WTC11 (cell line): ENCODE measurements around the gene ARL4A. TPM values are rescaled to one million over a fixed set of nuclear protein-coding genes. Genes with fewer than 3 reads are reported as not detected.

Source experiments
- ATAC-seq: fragments of 200-7000 bp; cut with Tn5 transposase; 2 replicates; pipeline ENCODE4 v1.10.0; 2021; ENCODE audit warnings: mild to moderate bottlenecking, moderate library complexity
- CTCF ChIA-PET: fragments of 300-600 bp; sonication (Branson Sonifier 250); formaldehyde crosslinking; loops from one replicate; lab custom pipeline; 2021; ENCODE audit warnings: antibody characterized with exemption; lab: Charles Lee
- POLR2A ChIA-PET: fragments of 350-600 bp; sonication (Branson Sonifier 250); formaldehyde crosslinking; loops from one replicate; lab custom pipeline; 2021; ENCODE audit warnings: antibody characterized with exemption; lab: Charles Lee
- DNase-seq: peaks from one replicate; pipeline ENCODE4 v3.0.0; 2021; ENCODE audit warnings: low spot score
- H3K27ac Mint-ChIP-seq: 2 replicates; pipeline ENCODE4 v1.8.0; 2021; ENCODE audit warnings: mixed read lengths
- H3K27me3 Mint-ChIP-seq: 2 replicates; pipeline ENCODE4 v1.8.0; 2021; ENCODE audit warnings: low read depth, mild to moderate bottlenecking, moderate library complexity, mixed read lengths
- H3K36me3 Mint-ChIP-seq: 2 replicates; pipeline ENCODE4 v1.8.0; 2021; ENCODE audit warnings: mixed read lengths
- H3K4me1 Mint-ChIP-seq: 2 replicates; pipeline ENCODE4 v1.8.0; 2022; ENCODE audit warnings: mixed read lengths
- H3K4me3 Mint-ChIP-seq: 2 replicates; pipeline ENCODE4 v1.8.0; 2021; ENCODE audit warnings: mild to moderate bottlenecking, moderate library complexity, mixed read lengths
- H3K9me3 Mint-ChIP-seq: 2 replicates; pipeline ENCODE4 v1.8.0; 2021; ENCODE audit warnings: mixed read lengths
- CREM ChIP-seq: sonication (generic); formaldehyde crosslinking; IDR thresholded peaks from 2 replicates; pipeline ENCODE4 v1.8.1; 2022; ENCODE audit warnings: mild to moderate bottlenecking, missing genetic modification reagents, moderate library complexity
- GRHL2 ChIP-seq: fragments of 250-450 bp; sonication (Bioruptor Pico); IDR thresholded peaks from 2 replicates; pipeline ENCODE4 v1.8.0; 2022; ENCODE audit warnings: mild to moderate bottlenecking, moderate library complexity; ENCODE audit not compliant: insufficient replicate concordance, severe bottlenecking
- JUN ChIP-seq: sonication (generic); formaldehyde crosslinking; IDR thresholded peaks from 2 replicates; pipeline ENCODE4 v1.8.0; 2023; ENCODE audit warnings: mild to moderate bottlenecking, missing genetic modification reagents
- NR2C2 ChIP-seq: sonication (generic); formaldehyde crosslinking; IDR thresholded peaks from 2 replicates; pipeline ENCODE4 v1.8.0; 2022; ENCODE audit warnings: mild to moderate bottlenecking, missing genetic modification reagents
- SOX15 ChIP-seq: fragments of 250-450 bp; sonication (Bioruptor Pico); IDR thresholded peaks from 2 replicates; pipeline ENCODE4 v1.9.0; 2021; ENCODE audit warnings: mild to moderate bottlenecking
- SP1 ChIP-seq: sonication (generic); formaldehyde crosslinking; conservative IDR thresholded peaks from 2 replicates; pipeline ENCODE4 v1.8.1; 2022; ENCODE audit warnings: missing genetic modification reagents
- TCF7 ChIP-seq: sonication (generic); formaldehyde crosslinking; IDR thresholded peaks from 2 replicates; pipeline ENCODE4 v1.8.0; 2022; ENCODE audit warnings: mild to moderate bottlenecking, low read depth, missing genetic modification reagents, moderate library complexity
- ZBTB21 ChIP-seq: sonication (generic); formaldehyde crosslinking; IDR thresholded peaks from 2 replicates; pipeline ENCODE4 v1.8.1; 2023; ENCODE audit warnings: mild to moderate bottlenecking, missing genetic modification reagents, borderline replicate concordance
- ZNF396 ChIP-seq: fragments of 250-450 bp; sonication (Bioruptor Pico); IDR thresholded peaks from 2 replicates; pipeline ENCODE4 v1.8.0; 2021; ENCODE audit warnings: mild to moderate bottlenecking, moderate library complexity, borderline replicate concordance
- total RNA-seq: library from RNA; stranded (reverse); gene quantifications from 3 replicates; pipeline ENCODE4 v1.2.3, GENCODE V29; 2021
- TF ChIP-seq, protein P1 (sequence below): sonication (generic); formaldehyde crosslinking; IDR thresholded peaks from 2 replicates; pipeline ENCODE4 v1.8.1; 2023; ENCODE audit warnings: mild to moderate bottlenecking, missing genetic modification reagents, moderate library complexity
- TF ChIP-seq, protein P2 (sequence below): sonication (generic); formaldehyde crosslinking; IDR thresholded peaks from 2 replicates; pipeline ENCODE4 v1.8.1; 2023; ENCODE audit warnings: mild to moderate bottlenecking, missing genetic modification reagents, borderline replicate concordance
- TF ChIP-seq, protein P3 (sequence below): fragments of 250-450 bp; sonication (Bioruptor Pico); IDR thresholded peaks from 2 replicates; pipeline ENCODE4 v1.9.0; 2021; ENCODE audit warnings: mild to moderate bottlenecking
- TF ChIP-seq, protein P4 (sequence below): sonication (generic); formaldehyde crosslinking; IDR thresholded peaks from 2 replicates; pipeline ENCODE4 v1.8.0; 2022; ENCODE audit warnings: mild to moderate bottlenecking, missing genetic modification reagents
- TF ChIP-seq, protein P5 (sequence below): sonication (generic); formaldehyde crosslinking; IDR thresholded peaks from 2 replicates; pipeline ENCODE4 v1.8.1; 2022; ENCODE audit warnings: mild to moderate bottlenecking, missing genetic modification reagents, moderate library complexity, borderline replicate concordance
- TF ChIP-seq, protein P6 (sequence below): sonication (generic); formaldehyde crosslinking; IDR thresholded peaks from 2 replicates; pipeline ENCODE4 v1.8.1; 2023; ENCODE audit warnings: mild to moderate bottlenecking, missing genetic modification reagents, moderate library complexity
- TF ChIP-seq, protein P7 (sequence below): sonication (generic); formaldehyde crosslinking; IDR thresholded peaks from 2 replicates; pipeline ENCODE4 v1.8.0; 2022; ENCODE audit warnings: missing genetic modification reagents

The ARL4A gene
- total RNA-seq, 1 experiment from 2014 or later = 25.4 TPM

DNA sequence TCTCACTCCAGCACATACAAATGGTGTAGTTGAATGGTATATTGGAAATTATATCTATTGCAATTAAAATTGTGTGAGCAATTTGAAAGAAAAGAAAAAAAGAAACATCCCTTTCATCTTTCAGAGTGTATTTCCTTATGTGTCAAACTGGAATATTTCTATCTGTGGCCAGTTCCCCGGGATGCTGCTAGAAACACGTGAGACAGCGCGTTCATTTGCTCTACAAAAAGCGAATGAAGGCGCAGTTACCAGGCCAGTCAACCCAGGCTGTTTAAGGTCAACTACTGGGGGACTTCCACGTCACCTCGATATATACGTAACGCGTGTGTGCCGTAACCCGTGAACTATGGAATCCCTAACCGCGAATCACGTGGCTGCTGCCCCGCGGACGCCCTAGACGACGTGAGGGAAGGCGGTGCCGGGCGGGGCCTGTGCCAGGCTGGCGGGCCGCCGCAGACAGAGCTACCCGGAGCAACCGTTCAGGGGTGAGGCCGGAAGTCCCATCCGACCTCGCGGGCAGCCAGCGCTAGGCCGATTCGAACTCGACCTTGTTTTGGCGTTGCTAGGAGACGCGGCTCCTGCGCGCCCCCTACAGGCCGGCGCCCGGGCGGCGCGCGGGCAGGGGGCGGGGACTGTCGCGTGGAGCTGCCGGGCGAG lies 1.1 kb upstream of the ARL4A start (continued):
- TF ChIP-seq, protein P1, sequence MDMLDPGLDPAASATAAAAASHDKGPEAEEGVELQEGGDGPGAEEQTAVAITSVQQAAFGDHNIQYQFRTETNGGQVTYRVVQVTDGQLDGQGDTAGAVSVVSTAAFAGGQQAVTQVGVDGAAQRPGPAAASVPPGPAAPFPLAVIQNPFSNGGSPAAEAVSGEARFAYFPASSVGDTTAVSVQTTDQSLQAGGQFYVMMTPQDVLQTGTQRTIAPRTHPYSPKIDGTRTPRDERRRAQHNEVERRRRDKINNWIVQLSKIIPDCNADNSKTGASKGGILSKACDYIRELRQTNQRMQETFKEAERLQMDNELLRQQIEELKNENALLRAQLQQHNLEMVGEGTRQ (CRISPR knock-in tag) = peak; percentile 92
- TF ChIP-seq, protein P2, sequence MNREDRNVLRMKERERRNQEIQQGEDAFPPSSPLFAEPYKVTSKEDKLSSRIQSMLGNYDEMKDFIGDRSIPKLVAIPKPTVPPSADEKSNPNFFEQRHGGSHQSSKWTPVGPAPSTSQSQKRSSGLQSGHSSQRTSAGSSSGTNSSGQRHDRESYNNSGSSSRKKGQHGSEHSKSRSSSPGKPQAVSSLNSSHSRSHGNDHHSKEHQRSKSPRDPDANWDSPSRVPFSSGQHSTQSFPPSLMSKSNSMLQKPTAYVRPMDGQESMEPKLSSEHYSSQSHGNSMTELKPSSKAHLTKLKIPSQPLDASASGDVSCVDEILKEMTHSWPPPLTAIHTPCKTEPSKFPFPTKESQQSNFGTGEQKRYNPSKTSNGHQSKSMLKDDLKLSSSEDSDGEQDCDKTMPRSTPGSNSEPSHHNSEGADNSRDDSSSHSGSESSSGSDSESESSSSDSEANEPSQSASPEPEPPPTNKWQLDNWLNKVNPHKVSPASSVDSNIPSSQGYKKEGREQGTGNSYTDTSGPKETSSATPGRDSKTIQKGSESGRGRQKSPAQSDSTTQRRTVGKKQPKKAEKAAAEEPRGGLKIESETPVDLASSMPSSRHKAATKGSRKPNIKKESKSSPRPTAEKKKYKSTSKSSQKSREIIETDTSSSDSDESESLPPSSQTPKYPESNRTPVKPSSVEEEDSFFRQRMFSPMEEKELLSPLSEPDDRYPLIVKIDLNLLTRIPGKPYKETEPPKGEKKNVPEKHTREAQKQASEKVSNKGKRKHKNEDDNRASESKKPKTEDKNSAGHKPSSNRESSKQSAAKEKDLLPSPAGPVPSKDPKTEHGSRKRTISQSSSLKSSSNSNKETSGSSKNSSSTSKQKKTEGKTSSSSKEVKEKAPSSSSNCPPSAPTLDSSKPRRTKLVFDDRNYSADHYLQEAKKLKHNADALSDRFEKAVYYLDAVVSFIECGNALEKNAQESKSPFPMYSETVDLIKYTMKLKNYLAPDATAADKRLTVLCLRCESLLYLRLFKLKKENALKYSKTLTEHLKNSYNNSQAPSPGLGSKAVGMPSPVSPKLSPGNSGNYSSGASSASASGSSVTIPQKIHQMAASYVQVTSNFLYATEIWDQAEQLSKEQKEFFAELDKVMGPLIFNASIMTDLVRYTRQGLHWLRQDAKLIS (CRISPR knock-in tag) = no peak
- peak; percentile 73 for TF ChIP-seq SP1
- TF ChIP-seq JUN = no peak
- no peak for TF ChIP-seq GRHL2 (CRISPR knock-in tag)
- TF ChIP-seq, protein P3, sequence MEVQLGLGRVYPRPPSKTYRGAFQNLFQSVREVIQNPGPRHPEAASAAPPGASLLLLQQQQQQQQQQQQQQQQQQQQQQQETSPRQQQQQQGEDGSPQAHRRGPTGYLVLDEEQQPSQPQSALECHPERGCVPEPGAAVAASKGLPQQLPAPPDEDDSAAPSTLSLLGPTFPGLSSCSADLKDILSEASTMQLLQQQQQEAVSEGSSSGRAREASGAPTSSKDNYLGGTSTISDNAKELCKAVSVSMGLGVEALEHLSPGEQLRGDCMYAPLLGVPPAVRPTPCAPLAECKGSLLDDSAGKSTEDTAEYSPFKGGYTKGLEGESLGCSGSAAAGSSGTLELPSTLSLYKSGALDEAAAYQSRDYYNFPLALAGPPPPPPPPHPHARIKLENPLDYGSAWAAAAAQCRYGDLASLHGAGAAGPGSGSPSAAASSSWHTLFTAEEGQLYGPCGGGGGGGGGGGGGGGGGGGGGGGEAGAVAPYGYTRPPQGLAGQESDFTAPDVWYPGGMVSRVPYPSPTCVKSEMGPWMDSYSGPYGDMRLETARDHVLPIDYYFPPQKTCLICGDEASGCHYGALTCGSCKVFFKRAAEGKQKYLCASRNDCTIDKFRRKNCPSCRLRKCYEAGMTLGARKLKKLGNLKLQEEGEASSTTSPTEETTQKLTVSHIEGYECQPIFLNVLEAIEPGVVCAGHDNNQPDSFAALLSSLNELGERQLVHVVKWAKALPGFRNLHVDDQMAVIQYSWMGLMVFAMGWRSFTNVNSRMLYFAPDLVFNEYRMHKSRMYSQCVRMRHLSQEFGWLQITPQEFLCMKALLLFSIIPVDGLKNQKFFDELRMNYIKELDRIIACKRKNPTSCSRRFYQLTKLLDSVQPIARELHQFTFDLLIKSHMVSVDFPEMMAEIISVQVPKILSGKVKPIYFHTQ (CRISPR knock-in tag) = no peak
- peak; percentile 92 for TF ChIP-seq ZBTB21
- TF ChIP-seq ZNF396 (CRISPR knock-in tag) = no peak
- TF ChIP-seq, protein P4, sequence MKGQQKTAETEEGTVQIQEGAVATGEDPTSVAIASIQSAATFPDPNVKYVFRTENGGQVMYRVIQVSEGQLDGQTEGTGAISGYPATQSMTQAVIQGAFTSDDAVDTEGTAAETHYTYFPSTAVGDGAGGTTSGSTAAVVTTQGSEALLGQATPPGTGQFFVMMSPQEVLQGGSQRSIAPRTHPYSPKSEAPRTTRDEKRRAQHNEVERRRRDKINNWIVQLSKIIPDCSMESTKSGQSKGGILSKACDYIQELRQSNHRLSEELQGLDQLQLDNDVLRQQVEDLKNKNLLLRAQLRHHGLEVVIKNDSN (CRISPR knock-in tag) = peak; percentile 90
- TF ChIP-seq, all 79 proteins: peak for 19

DNA sequence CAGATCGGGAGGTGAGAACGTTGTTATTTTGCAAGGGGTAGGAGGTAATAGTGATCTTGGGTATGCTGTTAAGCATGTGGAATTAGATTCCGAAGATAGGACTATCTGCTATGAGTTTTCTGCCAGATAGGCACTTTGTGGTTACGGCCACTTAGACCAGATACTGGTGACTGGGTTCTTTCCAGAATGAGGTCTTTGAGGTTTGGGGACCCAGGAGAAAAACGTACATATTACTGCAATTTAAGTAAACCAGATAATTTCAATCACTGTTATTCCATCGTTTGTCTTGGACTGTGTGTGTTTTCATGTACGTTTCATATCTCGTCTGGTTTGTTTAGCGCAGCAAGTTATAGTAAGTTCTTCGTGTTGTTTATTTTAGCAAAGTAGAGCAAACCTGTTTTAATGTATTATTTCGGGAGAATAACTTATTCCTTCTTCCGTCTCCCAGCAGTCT lies 312 bp downstream of the ARL4A start:
- DNase-seq (no peak), ATAC-seq (no peak)
- Mint-ChIP-seq H3K27ac (peak overlapping the region; percentile 94), H3K36me3 (no peaks in the 10 kb centered on the region), H3K4me1 (peaks cover 56% of the 10 kb centered on the region), H3K27me3 (no peaks in the 10 kb centered on the region), H3K4me3 (peak overlapping the region; percentile 88), H3K9me3 (no peaks in the 10 kb centered on the region)
- ChIA-PET CTCF (interaction anchor here (0.7 to 5.8 kb wide), 34 partner anchors 9 to 573 kb away, joined by 3 to 77 read pairs (median 7); no protein-coding TSS in a partner anchor), POLR2A (interaction anchor here (0.6 to 1.2 kb wide), 5 partner anchors 23 to 467 kb away, joined by 3 to 6 read pairs (median 3); no protein-coding TSS in a partner anchor)
- TF ChIP-seq, protein P5, sequence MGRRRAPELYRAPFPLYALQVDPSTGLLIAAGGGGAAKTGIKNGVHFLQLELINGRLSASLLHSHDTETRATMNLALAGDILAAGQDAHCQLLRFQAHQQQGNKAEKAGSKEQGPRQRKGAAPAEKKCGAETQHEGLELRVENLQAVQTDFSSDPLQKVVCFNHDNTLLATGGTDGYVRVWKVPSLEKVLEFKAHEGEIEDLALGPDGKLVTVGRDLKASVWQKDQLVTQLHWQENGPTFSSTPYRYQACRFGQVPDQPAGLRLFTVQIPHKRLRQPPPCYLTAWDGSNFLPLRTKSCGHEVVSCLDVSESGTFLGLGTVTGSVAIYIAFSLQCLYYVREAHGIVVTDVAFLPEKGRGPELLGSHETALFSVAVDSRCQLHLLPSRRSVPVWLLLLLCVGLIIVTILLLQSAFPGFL = no peak
- TF ChIP-seq, protein P6, sequence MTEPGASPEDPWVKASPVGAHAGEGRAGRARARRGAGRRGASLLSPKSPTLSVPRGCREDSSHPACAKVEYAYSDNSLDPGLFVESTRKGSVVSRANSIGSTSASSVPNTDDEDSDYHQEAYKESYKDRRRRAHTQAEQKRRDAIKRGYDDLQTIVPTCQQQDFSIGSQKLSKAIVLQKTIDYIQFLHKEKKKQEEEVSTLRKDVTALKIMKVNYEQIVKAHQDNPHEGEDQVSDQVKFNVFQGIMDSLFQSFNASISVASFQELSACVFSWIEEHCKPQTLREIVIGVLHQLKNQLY = no peak
- TF ChIP-seq, protein P2 (CRISPR knock-in tag) = no peak
- TF ChIP-seq NR2C2 (CRISPR knock-in tag) = no peak
- no peak for TF ChIP-seq TCF7 (CRISPR knock-in tag)
- TF ChIP-seq SOX15 (CRISPR knock-in tag) = no peak
- TF ChIP-seq CREM (CRISPR knock-in tag) = no peak
- no peak for TF ChIP-seq JUN
- TF ChIP-seq, protein P7, sequence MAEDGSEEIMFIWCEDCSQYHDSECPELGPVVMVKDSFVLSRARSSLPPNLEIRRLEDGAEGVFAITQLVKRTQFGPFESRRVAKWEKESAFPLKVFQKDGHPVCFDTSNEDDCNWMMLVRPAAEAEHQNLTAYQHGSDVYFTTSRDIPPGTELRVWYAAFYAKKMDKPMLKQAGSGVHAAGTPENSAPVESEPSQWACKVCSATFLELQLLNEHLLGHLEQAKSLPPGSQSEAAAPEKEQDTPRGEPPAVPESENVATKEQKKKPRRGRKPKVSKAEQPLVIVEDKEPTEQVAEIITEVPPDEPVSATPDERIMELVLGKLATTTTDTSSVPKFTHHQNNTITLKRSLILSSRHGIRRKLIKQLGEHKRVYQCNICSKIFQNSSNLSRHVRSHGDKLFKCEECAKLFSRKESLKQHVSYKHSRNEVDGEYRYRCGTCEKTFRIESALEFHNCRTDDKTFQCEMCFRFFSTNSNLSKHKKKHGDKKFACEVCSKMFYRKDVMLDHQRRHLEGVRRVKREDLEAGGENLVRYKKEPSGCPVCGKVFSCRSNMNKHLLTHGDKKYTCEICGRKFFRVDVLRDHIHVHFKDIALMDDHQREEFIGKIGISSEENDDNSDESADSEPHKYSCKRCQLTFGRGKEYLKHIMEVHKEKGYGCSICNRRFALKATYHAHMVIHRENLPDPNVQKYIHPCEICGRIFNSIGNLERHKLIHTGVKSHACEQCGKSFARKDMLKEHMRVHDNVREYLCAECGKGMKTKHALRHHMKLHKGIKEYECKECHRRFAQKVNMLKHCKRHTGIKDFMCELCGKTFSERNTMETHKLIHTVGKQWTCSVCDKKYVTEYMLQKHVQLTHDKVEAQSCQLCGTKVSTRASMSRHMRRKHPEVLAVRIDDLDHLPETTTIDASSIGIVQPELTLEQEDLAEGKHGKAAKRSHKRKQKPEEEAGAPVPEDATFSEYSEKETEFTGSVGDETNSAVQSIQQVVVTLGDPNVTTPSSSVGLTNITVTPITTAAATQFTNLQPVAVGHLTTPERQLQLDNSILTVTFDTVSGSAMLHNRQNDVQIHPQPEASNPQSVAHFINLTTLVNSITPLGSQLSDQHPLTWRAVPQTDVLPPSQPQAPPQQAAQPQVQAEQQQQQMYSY (CRISPR knock-in tag) = no peak
